Measurements from ENCODE around the gene FCN3. TPM values are rescaled to one million over a fixed set of nuclear protein-coding genes. Genes with fewer than 3 reads are reported as not detected.

Gene FCN3
- total and polyA plus RNA-seq, 2 donors (not counting 1 experiment from before 2014, with no cell fraction given), result not detected

Other genes with a start within 250 kb of the FCN3 start
- 3.9 and 10.4 TPM in 2 replicates for gene SLC9A1, start 219.7 kb downstream of the FCN3 start, total RNA-seq
- 4.9 and 9.5 TPM in 2 replicates for gene SLC9A1, start 219.7 kb downstream of the FCN3 start, polyA plus RNA-seq
- 15.9 and 23.3 TPM in 2 replicates for gene WDTC1, start 140.2 kb downstream of the FCN3 start, total RNA-seq
- gene WDTC1, start 140.2 kb downstream of the FCN3 start, polyA plus RNA-seq, result 10.7 and 11.5 TPM in 2 replicates
- 16.2 and 21.6 TPM in 2 replicates for gene TMEM222, start 52.7 kb downstream of the FCN3 start, total RNA-seq
- 37.1 and 39.9 TPM in 2 replicates for gene TMEM222, start 52.7 kb downstream of the FCN3 start, polyA plus RNA-seq
- gene SYTL1, start 32.8 kb downstream of the FCN3 start, total RNA-seq, result under 0.01 and 0.17 TPM in 2 replicates
- gene SYTL1, start 32.8 kb downstream of the FCN3 start, polyA plus RNA-seq, result 0.02 and 0.03 TPM in 2 replicates
- 8.3 and 12.1 TPM in 2 replicates for gene MAP3K6, start 7.9 kb downstream of the FCN3 start, total RNA-seq
- 9.0 and 11.5 TPM in 2 replicates for gene MAP3K6, start 7.9 kb downstream of the FCN3 start, polyA plus RNA-seq
- not detected in 2 replicates for gene CD164L2, start 8.5 kb upstream of the FCN3 start, total RNA-seq
- not detected in 2 replicates for gene CD164L2, start 8.5 kb upstream of the FCN3 start, polyA plus RNA-seq
- gene GPR3, start 17.8 kb upstream of the FCN3 start, total RNA-seq, result 0.17 and 0.26 TPM in 2 replicates
- gene GPR3, start 17.8 kb upstream of the FCN3 start, polyA plus RNA-seq, result 0.82 and 2.1 TPM in 2 replicates
- 16.7 and 26.3 TPM in 2 replicates for gene WASF2, start 115.3 kb upstream of the FCN3 start, total RNA-seq
- gene WASF2, start 115.3 kb upstream of the FCN3 start, polyA plus RNA-seq, result 55.5 and 66.9 TPM in 2 replicates
- 5.1 and 6.9 TPM in 2 replicates for gene AHDC1, start 229.3 kb upstream of the FCN3 start, total RNA-seq
- 3.1 and 4.2 TPM in 2 replicates for gene AHDC1, start 229.3 kb upstream of the FCN3 start, polyA plus RNA-seq

All from fibroblast of lung (primary cell).